Upper lobe of left lung (tissue), 6 donors: ENCODE results near the gene ZNF850. TPM values are rescaled to one million over a fixed set of nuclear protein-coding genes. Genes with fewer than 3 reads are reported as not detected.
"Not testable (repeated sequence)": the region's sequence is repeated elsewhere in the genome, so short reads cannot be mapped to it uniquely, and the experiment has no call there.

Experiments used
- ATAC-seq, 2 donors: fragments of 200-7000 bp; cut with Tn5 transposase; one replicate each; pipeline ENCODE4 v1.9.1; 2022; ENCODE audit warnings: mild to moderate bottlenecking in 2 of 2, moderate library complexity in 2 of 2; ENCODE audit not compliant: low FRiP score in 2 of 2
- DNase-seq, 2 donors: peaks; one replicate each; pipeline ENCODE4 v3.0.0-alpha.2; 2019 to 2020
- H3K27ac ChIP-seq, 4 donors: fragments of 200-600 bp; sonication (generic); one replicate each; pipeline ENCODE4 v1.5.1; 2016 to 2019
- H3K27me3 ChIP-seq, 4 donors: fragments of 200-600 bp; sonication (generic); one replicate each; pipeline ENCODE4 v1.5.1; 2017 to 2019
- H3K36me3 ChIP-seq, 4 donors: fragments of 200-600 bp; sonication (generic); one replicate each; pipeline ENCODE4 v1.5.1; 2016 to 2019
- H3K4me1 ChIP-seq, 4 donors: fragments of 200-600 bp; sonication (generic); one replicate each; pipeline ENCODE4 v1.5.1; 2018 to 2019
- H3K4me3 ChIP-seq, 4 donors: fragments of 200-600 bp; sonication (generic); one replicate each; pipeline ENCODE4 v1.5.1; 2017 to 2019; ENCODE audit warnings: mild to moderate bottlenecking in 2 of 4, moderate library complexity in 1 of 4
- H3K9me3 ChIP-seq, 4 donors: fragments of 200-600 bp; sonication (generic); one replicate each; pipeline ENCODE4 v1.5.1; 2018 to 2019
- CTCF ChIP-seq, 6 experiments: fragments of 450-650 bp in 4 of 6; fragments of 200-600 bp in 2 of 6; sonication (generic) in 2 of 6; IDR thresholded peaks; one replicate each; pipeline ENCODE4 v1.5.1; 2016 to 2019; ENCODE audit warnings: antibody characterized with exemption in 6 of 6
- EP300 ChIP-seq, 4 donors: sonication (generic); formaldehyde crosslinking; IDR thresholded peaks; one replicate each; pipeline ENCODE4 v1.5.1; 2017; ENCODE audit warnings: antibody characterized with exemption in 4 of 4, control low read depth in 2 of 4
- POLR2A ChIP-seq, 4 donors: fragments of 450-650 bp; IDR thresholded peaks; one replicate each; pipeline ENCODE4 v1.5.1; 2016 to 2017; ENCODE audit warnings: antibody characterized with exemption in 4 of 4, mild to moderate bottlenecking in 2 of 4
- POLR2AphosphoS5 ChIP-seq, 2 donors: sonication (generic); formaldehyde crosslinking; IDR thresholded peaks; one replicate each; pipeline ENCODE4 v1.5.1; 2017; ENCODE audit warnings: antibody characterized with exemption in 2 of 2
- WGBS, 2 donors: methylation state at CpG; one replicate each; pipeline ENCODE4 v1.1.5; 2017 to 2018; 5-methylcytosine and 5-hydroxymethylcytosine counted together
- total RNA-seq, 6 donors: library from RNA; depleted of rRNA in 4 of 6; stranded (reverse); fragments of >200 nt in 4 of 6; gene quantifications; one replicate each; pipeline versions ENCODE4 v1.1.0 to v1.2.1, GENCODE V29; 2016 to 2021
- donor health status: DM: no; HTN: no; CAD: no; lungs with moderate emphysema.
- donor health status: DM: no; HTN: yes; CAD: no; lungs with severe emphysema.

The ZNF850 gene
- total RNA-seq, 6 donors from 2014 or later = 0.44 to 3.0 (median 1.2) TPM

- TF ChIP-seq EP300 (IDR thresholded peaks at IDR 0.05) = no peak
- no peak for TF ChIP-seq CTCF (IDR thresholded peaks at IDR 0.05)
- TF ChIP-seq POLR2AphosphoS5 (IDR thresholded peaks at IDR 0.05) = peak in 1 of 2 donors; percentile 47
- no peak for TF ChIP-seq POLR2A (IDR thresholded peaks at IDR 0.05)
- DNase-seq = peak in 1 of 2 donors; percentile 49
- Histone ChIP-seq H3K9me3 (peaks cover 5 to 80% (median 35%) of the 10 kb centered on the region in 4 donors), H3K4me3 (peak overlapping the region; percentile 47 to 88 (median 66)), H3K4me1 (peaks cover 9 to 20% (median 14%) of the 10 kb centered on the region in 4 donors), H3K36me3 (no peaks in the 10 kb centered on the region), H3K27ac (peak overlapping the region; percentile 80 to 82 (median 80)), H3K27me3 (no peaks in the 10 kb centered on the region)
- no peak for ATAC-seq
- WGBS, 2 donors = 2 to 4% methylated on average over 29 of the region's 29 CpGs
Observed at GRCh38 chr19:36771261-36772231, 1.1 kb downstream of the ZNF850 start.

GRCh38 chr19:36750066-36750691 is 22.4 kb downstream of the ZNF850 start:
- 98% methylated on average over 4 of the region's 4 CpGs for WGBS, 2 donors
- H3K9me3 ChIP-seq = peaks cover 98 to 100% (median 100%) of the 10 kb centered on the region in 4 donors

GRCh38 chr19:36749613-36750012 is 23.0 kb downstream of the ZNF850 start:
- not testable (repeated sequence) for H3K27me3 ChIP-seq, H3K4me1 ChIP-seq, ATAC-seq, H3K27ac ChIP-seq, H3K4me3 ChIP-seq, DNase-seq
- WGBS, 2 donors = 92 to 94% methylated on average over 8 of the region's 8 CpGs
- peaks cover 98 to 100% (median 100%) of the 10 kb centered on the region in 4 donors for H3K9me3 ChIP-seq
- peaks cover 3 to 71% (median 31%) of the 10 kb centered on the region in 4 donors for H3K36me3 ChIP-seq

More at GRCh38 chr19:36750066-36750691, 22.4 kb downstream of the ZNF850 start:
- no peak overlapping the region for H3K4me3 ChIP-seq
- no peak for TF ChIP-seq POLR2AphosphoS5 (IDR thresholded peaks at IDR 0.05)
- TF ChIP-seq CTCF (IDR thresholded peaks at IDR 0.05) = no peak
- no peak for TF ChIP-seq EP300 (IDR thresholded peaks at IDR 0.05)
- TF ChIP-seq POLR2A (IDR thresholded peaks at IDR 0.05) = no peak
- H3K27ac ChIP-seq = no peak overlapping the region
- DNase-seq = no peak
- H3K27me3 ChIP-seq = no peaks in the 10 kb centered on the region
- no peak for ATAC-seq
- peaks cover 3 to 77% (median 32%) of the 10 kb centered on the region in 4 donors for H3K36me3 ChIP-seq
- H3K4me1 ChIP-seq = no peaks in the 10 kb centered on the region

- no peak for ATAC-seq
- no peak overlapping the region for H3K4me3 ChIP-seq
- H3K4me1 ChIP-seq = no peaks in the 10 kb centered on the region
- WGBS, 2 donors = 92 to 98% methylated on average over 10 of the region's 10 CpGs
- no peaks in the 10 kb centered on the region for H3K27me3 ChIP-seq
- H3K36me3 ChIP-seq = peaks cover 3 to 64% (median 31%) of the 10 kb centered on the region in 4 donors
- peaks cover 98 to 100% (median 100%) of the 10 kb centered on the region in 4 donors for H3K9me3 ChIP-seq
- H3K27ac ChIP-seq = no peak overlapping the region
- TF ChIP-seq EP300 (IDR thresholded peaks at IDR 0.05) = no peak
- TF ChIP-seq POLR2AphosphoS5 (IDR thresholded peaks at IDR 0.05) = no peak
- TF ChIP-seq POLR2A (IDR thresholded peaks at IDR 0.05) = no peak
- TF ChIP-seq CTCF (IDR thresholded peaks at IDR 0.05) = no peak
- DNase-seq = no peak
Observed at GRCh38 chr19:36748431-36749275, 24.0 kb downstream of the ZNF850 start.
